Hematopoietic multipotent progenitor cell treated with erythropoietin and hydrocortisone succinate and interleukin-3 and kit ligand, for 15 days (in vitro differentiated cells): ENCODE measurements around the gene LBX1.

ENCODE experiments used
- DNase-seq: peaks from one replicate; pipeline ENCODE4 v3.0.0-alpha.2; 2015; ENCODE audit warnings: low spot score

LBX1 gene, protein sequence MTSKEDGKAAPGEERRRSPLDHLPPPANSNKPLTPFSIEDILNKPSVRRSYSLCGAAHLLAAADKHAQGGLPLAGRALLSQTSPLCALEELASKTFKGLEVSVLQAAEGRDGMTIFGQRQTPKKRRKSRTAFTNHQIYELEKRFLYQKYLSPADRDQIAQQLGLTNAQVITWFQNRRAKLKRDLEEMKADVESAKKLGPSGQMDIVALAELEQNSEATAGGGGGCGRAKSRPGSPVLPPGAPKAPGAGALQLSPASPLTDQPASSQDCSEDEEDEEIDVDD

DNA sequence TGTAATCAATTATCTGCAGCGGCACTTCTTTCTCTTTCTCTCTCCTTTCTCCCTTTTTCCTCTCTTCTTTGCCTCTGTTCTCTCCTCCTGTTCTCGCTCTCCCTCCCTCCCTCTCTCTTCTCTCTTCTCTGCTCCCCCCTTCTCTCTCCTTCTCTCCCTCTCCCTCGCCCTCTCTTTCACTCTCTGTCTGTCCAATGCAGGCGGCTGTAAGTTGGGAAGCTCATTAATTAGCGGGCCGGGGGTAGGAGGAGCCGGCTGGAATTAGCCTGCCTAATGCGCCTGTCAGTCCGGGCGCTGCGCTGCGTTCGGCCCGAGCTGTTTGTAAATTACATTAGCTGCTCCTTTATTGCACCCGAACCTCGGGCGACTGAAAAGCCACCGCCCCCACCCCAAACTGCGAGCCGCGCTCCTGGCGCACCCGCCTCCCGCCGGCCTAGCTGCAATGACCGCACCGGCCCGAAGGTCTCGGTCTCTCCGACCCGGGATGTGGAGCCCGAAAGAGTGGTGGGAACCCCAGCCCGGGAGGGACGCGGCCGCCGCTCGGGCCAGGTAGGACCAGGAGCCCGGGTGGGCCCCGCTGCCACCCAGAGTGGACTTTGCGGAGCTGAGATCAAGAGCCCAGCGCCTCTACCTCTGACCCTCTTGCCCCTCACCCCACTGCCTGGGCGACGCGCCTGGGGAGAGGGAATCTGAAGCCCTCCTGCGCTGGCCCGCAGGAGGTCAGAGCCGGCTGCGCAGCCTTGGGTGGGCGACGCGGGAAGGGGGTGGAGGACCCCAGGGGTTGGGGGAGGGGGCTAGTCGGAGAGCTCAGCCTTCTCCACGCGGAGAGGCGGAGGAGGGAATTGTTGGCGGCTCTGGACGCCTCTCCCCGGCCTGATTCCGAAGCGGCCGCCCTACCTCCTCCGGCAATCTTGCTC, at the start of gene LBX1:
TSS of gene LBX1 (minus strand) at position 198 of the 917 bp plus-strand sequence. CDS start 648 bp downstream, outside the sequence.
- DNase-seq: no peak

DNA sequence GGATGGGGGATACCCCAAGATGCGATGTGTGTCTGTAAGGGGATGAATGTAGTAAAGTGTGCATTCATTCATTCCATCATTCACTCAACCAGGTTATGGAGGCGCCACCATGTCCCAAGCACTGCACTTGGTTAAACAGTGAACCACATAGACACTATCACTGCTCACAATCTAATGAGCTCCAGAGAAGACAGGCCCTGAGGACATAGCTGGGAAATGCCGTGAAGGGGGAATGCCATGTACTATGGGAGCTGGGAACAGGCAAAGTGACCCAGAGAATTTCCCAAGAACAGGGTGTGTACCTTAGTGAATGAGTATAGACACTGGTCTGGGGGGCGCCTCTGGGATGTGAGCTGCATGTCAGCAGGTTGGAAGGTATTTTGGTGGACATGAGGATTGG, 44.5 kb upstream of the LBX1 start:
- DNase-seq: no peak

DNA sequence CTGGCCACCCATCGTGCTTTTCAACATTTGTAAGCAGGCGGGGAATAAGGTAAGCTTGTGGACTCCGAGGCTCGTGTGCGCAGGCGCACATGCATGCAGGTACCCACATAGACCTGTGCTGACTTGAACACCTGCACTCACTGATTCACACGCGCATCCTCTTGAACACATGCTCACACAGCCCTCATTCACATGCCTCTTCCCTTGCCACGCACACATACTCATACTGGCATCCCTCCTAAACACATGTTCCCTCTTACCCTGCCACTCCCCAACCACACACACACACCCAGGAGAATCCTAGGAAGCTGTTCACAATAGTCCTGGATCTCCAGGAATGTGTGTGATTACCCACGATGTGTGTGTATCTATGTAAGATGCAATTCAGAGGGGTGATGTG, 44.1 kb upstream of the LBX1 start:
- DNase-seq: no peak

DNA sequence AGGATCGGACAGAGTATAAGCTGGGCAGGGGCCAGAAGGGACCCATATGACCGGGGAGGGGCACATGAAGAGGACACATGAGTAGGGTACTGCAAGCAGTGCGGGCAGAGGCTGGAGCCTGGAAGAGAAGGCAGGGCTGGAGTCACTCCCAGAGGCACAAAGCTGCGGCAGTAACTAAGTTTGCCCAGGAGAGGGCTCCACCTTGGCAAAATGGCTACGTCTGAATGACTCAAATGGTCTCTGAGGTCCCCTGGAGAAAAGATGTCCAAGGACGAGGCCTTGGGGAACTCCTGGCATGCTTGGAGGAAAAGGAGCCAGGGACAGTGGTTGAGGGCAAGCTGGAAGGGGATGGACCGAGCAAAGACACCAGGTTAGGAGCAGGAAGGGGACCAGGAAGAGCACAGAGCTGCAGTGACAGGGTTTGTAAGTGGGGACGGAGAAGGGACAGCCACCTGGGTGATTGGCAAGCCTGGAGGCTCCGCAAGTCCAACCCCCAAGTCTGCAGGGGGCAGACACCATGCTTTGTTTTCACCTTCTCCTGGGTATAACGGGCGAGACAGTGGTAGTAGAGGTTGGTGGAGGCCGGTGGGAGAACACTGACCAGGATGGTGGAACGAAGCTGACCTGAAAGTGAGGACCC, 43.1 kb upstream of the LBX1 start:
- peak; percentile 71 for DNase-seq

DNA sequence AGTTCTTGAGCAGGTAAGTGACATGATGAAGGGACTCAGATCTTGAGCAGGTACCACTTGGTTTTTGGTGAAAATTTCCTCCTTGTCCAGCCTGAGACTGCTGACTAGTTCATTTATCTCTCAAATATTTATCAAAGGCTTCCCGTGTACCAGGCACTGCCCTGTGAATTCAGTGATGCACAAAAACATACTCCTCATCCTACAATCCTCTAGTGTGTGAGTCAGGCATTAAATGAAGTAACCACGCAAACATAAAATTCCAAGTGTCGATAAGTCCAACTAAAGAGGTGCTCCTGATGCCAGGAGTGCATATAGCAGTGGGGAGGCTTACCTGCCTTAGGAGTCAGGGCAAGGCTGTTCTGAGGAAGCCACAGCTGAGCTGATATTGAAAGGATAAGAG, 41.5 kb upstream of the LBX1 start:
- no peak for DNase-seq

DNA sequence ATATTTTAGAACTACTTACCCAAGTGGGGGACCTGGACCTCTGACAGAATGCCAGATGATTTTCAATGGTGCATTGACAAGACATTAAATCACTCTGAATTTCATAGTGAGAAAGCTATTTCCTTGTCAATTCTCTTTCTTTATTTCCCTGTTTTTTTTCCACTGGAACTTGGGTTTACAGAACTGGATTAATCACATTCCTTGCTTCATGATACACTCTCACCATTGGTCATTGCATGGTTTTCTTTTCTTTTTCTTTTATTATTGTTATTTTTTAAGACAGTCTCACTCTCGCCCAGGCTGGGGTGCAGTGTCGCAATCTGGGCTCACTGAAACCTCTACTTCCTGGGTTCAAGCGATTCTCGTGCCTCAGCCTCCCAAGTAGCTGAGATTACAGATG, 38.5 kb upstream of the LBX1 start:
- no peak for DNase-seq

DNA sequence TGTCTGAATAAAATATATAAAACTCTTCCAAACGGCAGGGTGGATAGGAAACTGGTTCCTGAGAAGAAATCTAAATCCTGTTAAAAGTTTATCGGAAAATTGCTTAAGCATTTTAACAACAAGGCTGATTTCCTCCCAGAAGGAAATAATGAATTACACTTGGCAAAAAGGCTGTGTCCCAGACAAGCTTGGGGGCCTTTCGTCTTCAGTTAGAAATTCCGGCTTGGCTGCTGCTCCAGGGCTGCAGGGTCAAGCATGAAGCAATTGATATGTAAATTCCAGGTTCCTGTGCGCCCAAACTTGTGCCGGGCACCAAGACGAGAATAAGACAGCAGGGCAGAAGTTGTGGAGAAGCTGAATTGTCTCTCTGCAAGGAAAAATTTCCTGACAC, 38.0 kb upstream of the LBX1 start:
- DNase-seq: no peak

DNA sequence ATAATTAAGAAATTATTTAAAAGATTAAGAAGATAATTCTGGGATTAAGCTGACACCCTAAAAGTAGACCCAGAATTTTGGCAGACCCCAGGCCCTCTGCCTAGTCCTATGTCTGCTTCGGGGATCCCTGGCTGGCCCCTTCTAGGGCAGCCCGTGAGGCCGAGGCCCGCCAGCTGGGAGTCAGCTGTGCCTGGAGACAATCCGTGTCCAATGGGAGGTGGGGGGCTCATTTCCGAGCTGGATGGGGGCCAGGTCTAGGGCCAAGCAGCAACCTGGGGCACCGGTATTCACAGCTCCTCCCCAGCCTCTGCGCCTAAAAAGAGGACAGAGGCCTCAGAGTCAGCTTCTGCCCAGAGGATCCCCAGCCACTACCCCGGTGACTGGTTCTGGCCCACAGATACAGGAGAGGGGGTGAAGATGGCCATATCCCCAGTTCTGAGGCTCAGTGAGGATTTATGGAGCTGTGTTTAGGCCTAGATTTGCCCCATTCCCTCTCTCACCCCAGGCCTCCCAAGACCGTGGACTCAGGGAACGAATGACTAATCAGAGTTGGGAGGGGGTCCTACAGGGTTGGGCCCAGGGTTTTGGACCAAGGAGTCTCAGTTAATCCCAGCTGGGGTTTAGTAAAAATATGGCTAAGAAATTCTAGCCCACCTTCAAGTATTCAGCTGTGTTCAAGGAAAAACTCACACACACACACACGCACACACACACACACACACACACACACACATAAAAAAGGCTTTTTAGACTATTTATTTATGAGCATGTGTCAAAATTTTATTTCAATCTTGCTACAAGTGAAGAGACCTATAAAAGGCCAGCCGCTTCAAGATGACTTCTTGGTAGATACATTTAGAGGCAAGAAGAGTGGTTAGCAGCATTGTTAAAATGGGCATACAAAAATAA, 37.4 kb upstream of the LBX1 start:
- DNase-seq: no peak

DNA sequence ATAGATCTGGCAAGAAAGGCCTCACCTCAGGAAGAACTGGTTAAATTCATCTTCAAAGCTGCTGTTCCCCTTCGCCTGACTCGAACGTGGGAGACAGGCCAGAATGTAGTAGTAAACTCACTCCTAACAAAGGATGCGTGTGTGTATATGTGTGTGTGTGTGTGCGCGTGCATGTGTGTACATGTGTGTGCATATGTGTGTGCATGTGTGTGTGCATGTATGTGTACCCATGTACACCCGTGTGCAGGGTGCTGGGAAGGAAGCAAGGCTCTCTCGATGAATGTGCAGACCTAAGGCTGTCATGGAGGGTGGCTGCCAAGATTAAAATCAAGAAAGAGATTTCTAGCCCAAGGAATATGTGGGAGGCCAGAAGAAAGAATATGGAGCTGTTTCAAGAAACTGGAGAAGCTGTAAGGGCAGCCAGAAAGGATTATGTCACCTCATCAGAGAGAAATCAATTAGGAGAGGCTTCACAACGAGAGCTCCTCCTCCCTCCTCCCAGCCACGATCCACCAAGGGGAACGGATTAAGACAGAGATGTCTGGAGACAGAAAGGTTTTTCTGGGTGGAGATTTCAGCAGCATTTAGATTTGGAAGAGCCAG, 34.0 kb upstream of the LBX1 start:
- no peak for DNase-seq

DNA sequence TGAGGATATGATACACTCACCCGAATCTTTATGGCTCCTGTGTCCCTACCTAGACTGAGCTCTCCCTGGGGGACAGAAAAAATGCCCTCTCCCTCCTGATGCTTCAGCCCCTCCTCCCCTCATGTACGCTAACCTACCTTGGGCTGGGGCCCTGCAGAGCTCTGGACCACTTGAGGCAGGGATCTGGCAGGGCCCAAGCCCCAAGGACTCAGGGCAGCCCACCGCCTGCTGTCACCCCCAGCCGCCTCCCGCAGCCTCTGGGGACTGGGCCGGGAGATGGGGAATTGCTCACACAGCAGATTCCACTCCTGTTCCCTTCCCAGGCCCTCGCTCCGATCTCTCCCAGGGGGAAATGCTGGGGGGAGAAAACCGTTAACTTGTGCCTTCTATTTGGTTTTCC, 32.9 kb upstream of the LBX1 start:
- DNase-seq: no peak

DNA sequence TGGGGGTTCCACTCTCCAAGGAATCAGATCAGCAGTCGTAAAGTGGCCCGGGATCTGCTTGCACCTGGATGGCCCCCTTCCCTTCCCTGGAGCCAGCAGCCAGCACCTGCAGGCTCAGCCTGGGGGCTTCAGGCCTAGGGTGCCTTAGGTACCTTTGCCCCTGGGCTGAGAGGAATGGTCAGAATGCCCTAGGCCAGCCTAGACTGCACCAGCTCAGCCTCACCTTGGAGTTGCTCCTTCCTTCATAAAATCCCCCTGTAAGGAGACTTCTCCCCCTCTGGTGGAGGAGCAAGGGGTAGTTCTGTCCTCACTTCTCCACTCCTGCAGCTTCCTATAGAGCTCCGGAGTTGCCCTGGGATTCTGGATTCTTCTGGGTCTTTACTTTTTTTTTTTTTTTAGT, 32.4 kb upstream of the LBX1 start:
- no peak for DNase-seq

DNA sequence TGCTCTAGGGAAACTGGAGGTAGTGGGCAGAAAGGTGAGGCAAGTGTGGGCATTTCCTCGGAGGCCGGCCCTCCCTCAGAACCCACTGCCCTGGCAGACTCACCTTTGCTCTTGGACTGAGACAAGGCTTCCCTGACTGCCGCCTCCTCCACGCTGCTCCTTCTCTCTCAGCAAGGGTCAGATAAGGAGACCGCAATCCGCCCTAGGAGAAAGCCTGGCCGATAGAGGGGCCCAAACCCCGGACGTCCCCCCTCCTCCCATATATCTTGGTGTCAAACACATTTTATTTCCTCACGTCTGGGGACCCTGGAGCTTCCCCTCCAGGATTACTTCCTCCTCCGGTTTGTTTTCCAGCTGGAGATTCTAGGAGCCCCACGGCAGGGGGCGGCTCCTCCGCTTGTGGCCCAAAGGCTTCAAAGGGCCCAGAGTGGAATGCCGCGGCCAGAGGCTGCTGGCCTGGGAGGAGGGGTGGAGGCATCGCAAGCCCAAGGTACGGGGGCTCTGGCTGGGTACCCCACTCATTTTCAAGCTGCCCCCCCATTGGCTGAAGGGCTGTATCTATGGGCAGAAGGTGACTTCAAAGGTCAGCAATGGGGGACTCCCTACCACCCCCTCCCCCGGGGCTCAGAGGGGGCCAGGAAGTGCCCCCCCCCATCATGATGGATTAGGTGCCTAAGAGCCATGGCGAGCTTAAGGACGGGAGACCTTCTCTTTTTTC, 31.7 kb upstream of the LBX1 start:
- no peak for DNase-seq

DNA sequence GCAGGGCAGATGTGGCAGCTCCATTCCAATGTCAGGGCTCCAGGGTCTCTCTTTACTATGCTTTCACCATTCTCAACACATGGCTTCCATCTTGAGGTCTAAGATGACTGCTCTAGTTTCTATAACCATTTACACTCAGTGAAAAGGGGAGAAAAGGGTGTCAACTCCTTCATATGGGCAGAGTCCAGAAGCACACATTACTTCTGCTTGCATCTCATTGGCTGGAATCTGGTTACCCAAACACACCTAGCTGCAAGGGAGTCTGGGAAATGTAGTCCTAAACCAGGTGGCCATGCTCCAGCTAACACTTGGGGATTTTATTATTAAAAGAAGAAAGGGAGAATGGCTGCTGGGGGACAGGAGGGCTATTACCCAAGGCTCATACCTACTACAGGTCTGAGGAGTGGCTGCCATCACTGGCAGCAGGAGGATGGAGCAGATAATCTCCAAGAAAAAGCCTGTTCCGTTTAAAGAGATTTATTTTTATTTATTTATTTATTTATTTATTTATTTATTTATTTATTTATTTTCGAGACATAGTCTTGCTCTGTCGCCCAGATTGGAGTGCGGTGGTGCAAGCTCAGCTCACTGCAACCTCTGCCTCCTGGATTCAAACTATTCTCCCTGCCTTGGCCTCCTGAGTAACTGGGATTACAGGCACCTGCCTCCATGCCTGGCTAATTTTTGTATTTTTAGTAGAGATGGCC, 29.1 kb upstream of the LBX1 start:
- DNase-seq: no peak

DNA sequence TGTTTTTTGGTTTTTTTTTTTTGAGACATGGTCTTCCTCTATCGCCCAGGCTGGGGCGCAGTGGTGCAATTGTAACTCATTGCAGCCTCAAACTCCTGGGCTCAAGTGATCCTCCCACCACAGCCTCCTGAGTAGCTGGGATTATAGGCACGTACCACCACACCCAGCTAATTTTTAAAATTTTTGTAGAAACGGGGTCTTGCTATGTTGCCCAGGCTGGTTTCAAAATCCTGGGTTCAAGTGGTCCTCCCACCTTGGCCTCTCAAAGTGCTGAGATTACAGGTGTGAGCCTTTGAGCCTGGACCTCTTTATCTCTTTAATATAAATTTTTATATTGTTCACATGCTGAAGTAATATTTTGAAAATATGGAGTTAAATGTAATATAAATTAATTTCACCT, 28.2 kb upstream of the LBX1 start:
- DNase-seq: no peak

DNA sequence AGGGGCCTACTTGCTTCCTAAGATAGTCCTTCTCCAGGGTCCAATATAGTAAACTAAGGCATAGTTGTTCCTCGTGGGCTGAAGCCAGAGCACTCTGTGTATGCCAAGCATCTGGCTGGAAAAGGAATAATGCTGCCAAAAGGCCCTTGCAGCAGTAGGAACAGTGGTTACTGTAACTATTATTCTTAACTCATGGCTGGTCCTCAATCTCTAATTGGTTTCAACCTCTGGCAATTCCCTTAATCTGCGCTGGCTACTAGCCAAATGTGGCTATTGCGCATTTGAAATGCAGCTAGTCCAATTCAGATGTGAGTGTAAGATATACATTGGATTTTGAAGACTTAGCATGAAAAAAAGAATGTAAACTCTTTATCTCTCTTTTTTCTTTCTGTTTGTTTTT, 27.8 kb upstream of the LBX1 start:
- no peak for DNase-seq

DNA sequence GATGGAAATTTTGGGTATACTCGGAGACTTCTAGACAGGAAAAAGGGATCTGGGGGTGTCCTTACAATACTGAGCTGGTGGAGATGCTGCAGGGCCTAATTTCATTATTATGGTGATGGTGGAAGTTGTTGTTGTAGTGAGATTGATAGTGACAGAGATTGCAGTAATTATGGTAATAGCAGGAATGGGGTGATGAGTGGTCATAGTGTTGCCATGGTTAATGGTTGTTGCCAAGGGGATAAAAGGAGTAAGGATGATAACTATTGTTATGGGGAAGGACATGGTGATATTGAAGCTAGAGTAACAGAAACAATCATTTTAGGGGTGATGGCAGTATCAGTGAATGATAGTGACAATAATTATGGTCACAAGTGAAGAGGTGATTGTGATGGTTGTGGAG, 27.1 kb upstream of the LBX1 start:
- no peak for DNase-seq

DNA sequence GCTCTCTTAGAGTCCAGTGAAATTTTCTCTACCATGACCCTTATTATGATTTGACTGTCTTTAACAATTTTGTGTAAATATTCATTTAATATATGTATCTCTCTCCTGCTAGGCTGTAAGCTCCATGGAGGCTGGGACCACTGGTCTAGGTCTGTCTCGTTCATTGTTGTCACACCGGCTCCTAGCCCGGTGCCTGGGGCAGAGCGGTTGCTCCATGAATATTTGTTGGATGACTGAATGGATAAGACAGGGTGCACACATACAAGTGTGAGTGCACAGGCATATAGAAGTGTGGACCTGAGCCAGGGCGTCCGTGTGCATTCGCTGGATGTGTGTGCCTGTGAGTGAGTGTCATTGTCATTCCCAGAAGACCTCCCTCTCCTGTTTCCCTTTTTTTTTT, 20.9 kb upstream of the LBX1 start:
- no peak for DNase-seq

DNA sequence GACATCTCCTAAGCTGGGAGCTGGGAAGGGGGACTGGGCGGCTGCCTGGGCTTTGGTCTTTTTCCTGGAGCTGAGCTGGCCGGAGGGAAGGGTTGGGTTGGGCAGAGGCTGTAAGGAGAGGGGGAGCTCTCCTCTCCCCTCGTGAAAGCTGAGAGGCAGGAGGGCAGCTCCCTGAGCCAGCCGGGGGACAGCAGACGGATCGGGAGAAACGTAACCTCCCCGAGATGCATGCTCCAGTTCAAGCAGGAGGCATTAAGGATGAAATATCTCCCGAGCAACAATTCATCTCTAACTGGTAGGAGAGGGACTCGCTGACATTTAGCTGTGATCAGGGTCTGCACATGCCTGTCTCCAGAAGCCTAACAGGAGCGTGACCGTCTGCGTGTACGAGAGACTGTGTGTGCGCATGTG, 19.9 kb upstream of the LBX1 start:
- DNase-seq: no peak

DNA sequence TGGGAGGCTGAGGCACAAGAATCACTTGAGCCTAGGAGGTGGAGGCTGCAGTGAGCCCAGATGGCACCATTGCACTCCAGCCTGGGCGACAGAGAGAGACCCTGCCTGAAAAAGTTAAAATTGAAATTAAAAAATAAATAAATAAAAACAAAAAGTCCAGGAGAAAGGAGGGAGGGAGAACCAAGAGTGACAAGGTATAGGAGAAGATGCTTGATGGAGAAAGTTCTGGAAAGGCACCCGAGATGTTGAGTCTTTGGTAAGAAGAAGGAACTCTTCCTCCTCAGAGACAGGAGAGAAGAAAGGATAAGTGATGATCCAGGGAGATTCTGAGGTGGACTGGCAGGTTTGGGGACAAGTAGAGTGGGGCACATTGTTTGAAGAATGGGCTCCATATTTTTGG, 17.4 kb upstream of the LBX1 start:
- no peak for DNase-seq

DNA sequence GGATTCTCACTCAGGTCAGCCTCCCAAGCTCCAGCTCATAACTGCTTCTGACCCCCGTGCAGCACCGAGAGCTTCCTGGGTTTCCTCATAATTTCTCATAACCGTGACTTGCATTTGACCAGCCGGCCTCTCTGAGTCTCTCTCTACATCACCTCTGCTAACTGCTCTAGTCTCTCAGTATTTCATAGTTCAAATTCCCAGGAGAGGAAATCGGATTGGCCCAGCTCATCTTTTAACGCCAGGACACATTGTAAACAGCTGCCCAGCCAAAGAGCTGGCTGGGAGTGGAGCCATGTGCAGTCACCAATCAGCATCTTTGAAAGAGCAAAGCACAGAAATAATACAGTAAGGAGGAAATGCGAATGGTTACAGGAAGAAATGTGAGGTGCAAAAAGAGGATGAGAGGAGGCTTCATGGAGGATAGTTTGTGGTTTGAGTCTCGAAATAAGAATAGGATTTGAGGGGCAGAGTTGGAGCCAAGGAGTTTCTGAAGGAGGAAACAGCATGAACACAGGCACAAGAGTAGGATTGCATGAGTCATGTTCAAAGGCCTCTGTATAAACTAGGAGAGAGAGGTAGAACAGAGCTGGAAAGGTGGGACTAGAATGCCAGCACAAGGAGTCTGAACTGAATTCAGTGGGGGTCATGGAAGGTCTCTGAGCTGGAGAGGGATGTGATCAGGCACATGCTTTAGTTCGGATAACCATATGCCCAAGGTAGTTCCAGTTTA, 15.2 kb upstream of the LBX1 start:
- no peak for DNase-seq
